Measurements from ENCODE around the gene PDK2. TPM values are rescaled to one million over a fixed set of nuclear protein-coding genes. Genes with fewer than 3 reads are reported as not detected.
"Not testable (repeated sequence)": the region's sequence is repeated elsewhere in the genome, so short reads cannot be mapped to it uniquely, and the experiment has no call there.

PDK2 gene
- total RNA-seq, 2 experiments from 2014 or later = 24.1 to 26.4 TPM

GRCh38 chr17:50052822-50053653 is 42.1 kb upstream of the PDK2 start:
- ATAC-seq (ENCODE audit: low read depth) = no peak

GRCh38 chr17:50053654-50053960 is 41.5 kb upstream of the PDK2 start:
- no peak for ATAC-seq (ENCODE audit: low read depth)

More at GRCh38 chr17:50052822-50053653, 42.1 kb upstream of the PDK2 start:
- no peak for DNase-seq
- POLR2A ChIA-PET = interaction anchor here (0.8 to 1.2 kb wide), 2 partner anchors 24 to 31 kb away, joined by 3 to 6 read pairs; no protein-coding TSS in a partner anchor
- no peak overlapping the region for H3K27ac Mint-ChIP-seq
- peaks cover 43% of the 10 kb centered on the region for H3K4me1 Mint-ChIP-seq
- no peaks in the 10 kb centered on the region for H3K36me3 Mint-ChIP-seq
- no peak overlapping the region for H3K4me3 Mint-ChIP-seq
- H3K9me3 Mint-ChIP-seq = no peaks in the 10 kb centered on the region
- peaks cover 4% of the 10 kb centered on the region for H3K27me3 Mint-ChIP-seq

GRCh38 chr17:50055055-50055425 is 40.1 kb upstream of the PDK2 start:
- no peaks in the 10 kb centered on the region for H3K9me3 Mint-ChIP-seq
- H3K4me1 Mint-ChIP-seq = peaks cover 42% of the 10 kb centered on the region
- no peak for ATAC-seq (ENCODE audit: low read depth)
- no peaks in the 10 kb centered on the region for H3K36me3 Mint-ChIP-seq
- no peaks in the 10 kb centered on the region for H3K27me3 Mint-ChIP-seq
- DNase-seq = no peak
- POLR2A ChIA-PET = interaction anchor here (2.8 kb wide), 1 partner anchor 39 kb away, joined by 14 read pairs; the partner anchor contains the start of gene PDK2
- H3K27ac Mint-ChIP-seq = no peak overlapping the region
- H3K4me3 Mint-ChIP-seq = peak overlapping the region; percentile 91

More at GRCh38 chr17:50053654-50053960, 41.5 kb upstream of the PDK2 start:
- Mint-ChIP-seq H3K27me3 (peaks cover 4% of the 10 kb centered on the region), H3K36me3 (no peaks in the 10 kb centered on the region), H3K27ac (no peak overlapping the region), H3K4me3 (no peak overlapping the region), H3K9me3 (no peaks in the 10 kb centered on the region), H3K4me1 (peaks cover 45% of the 10 kb centered on the region)
- POLR2A ChIA-PET = interaction anchor here (1.2 kb wide), 1 partner anchor 24 kb away, joined by 3 read pairs; no protein-coding TSS in a partner anchor
- no peak for DNase-seq

GRCh38 chr17:50055426-50056216 is 39.5 kb upstream of the PDK2 start, which contains the start of gene ITGA3:
Gene ITGA3, plus strand, starts transcription at chr17:50056110. Its CDS starts 330 bp downstream, at chr17:50056440.
- H3K27ac Mint-ChIP-seq = peak within 1 kb of the TSS; percentile 66
- peak within 1 kb of the TSS; percentile 91 for H3K4me3 Mint-ChIP-seq
- ATAC-seq (ENCODE audit: low read depth) = peak; percentile 49
- H3K36me3 Mint-ChIP-seq = no peaks in the 10 kb centered on the region
- peak; percentile 73 for DNase-seq
- H3K27me3 Mint-ChIP-seq = no peaks in the 10 kb centered on the region
- no peaks in the 10 kb centered on the region for H3K9me3 Mint-ChIP-seq
- peaks cover 41% of the 10 kb centered on the region for H3K4me1 Mint-ChIP-seq
- POLR2A ChIA-PET = interaction anchor here (1.3 to 2.8 kb wide), 2 partner anchors 25 to 39 kb away, joined by 4 to 14 read pairs; partner anchors contain the start of gene PDK2

GRCh38 chr17:50056217-50056960 is 38.8 kb upstream of the PDK2 start:
- H3K27me3 Mint-ChIP-seq = no peaks in the 10 kb centered on the region
- peaks cover 33% of the 10 kb centered on the region for H3K4me1 Mint-ChIP-seq
- H3K4me3 Mint-ChIP-seq = peak overlapping the region; percentile 91
- H3K9me3 Mint-ChIP-seq = no peaks in the 10 kb centered on the region
- POLR2A ChIA-PET = interaction anchor here (1.0 to 2.8 kb wide), 3 partner anchors 24 to 38 kb away, joined by 3 to 14 read pairs (median 4); partner anchors contain the start of gene PDK2
- peak overlapping the region; percentile 66 for H3K27ac Mint-ChIP-seq
- ATAC-seq (ENCODE audit: low read depth) = peak; percentile 70
- H3K36me3 Mint-ChIP-seq = no peaks in the 10 kb centered on the region
- DNase-seq = peak; percentile 76

DNA sequence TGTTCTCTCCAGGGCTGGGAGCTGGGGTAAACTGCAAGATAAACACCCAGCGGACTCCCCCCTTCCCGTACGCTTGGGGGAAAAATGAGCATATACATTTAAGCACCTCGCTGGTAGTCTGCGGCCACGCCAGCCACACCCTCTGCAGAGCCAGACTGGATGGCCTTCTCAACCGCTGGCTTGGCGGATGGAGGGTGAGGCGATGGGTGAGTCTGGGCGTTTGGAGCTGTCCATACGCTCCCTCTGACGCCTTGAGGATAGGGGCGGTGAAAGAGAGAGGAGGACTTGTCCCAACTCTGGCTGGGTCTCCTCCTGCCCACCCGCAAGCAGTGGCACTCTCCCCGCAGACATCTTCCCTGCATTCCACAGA is 38.2 kb upstream of the PDK2 start:
- peaks cover 28% of the 10 kb centered on the region for H3K4me1 Mint-ChIP-seq
- peak overlapping the region; percentile 91 for H3K4me3 Mint-ChIP-seq
- no peaks in the 10 kb centered on the region for H3K36me3 Mint-ChIP-seq
- no peaks in the 10 kb centered on the region for H3K27me3 Mint-ChIP-seq
- DNase-seq = no peak
- H3K9me3 Mint-ChIP-seq = no peaks in the 10 kb centered on the region
- no peak for ATAC-seq (ENCODE audit: low read depth)
- H3K27ac Mint-ChIP-seq = no peak overlapping the region
- POLR2A ChIA-PET = interaction anchor here (1.0 to 2.8 kb wide), 3 partner anchors 24 to 37 kb away, joined by 3 to 14 read pairs (median 4); partner anchors contain the start of gene PDK2

DNA sequence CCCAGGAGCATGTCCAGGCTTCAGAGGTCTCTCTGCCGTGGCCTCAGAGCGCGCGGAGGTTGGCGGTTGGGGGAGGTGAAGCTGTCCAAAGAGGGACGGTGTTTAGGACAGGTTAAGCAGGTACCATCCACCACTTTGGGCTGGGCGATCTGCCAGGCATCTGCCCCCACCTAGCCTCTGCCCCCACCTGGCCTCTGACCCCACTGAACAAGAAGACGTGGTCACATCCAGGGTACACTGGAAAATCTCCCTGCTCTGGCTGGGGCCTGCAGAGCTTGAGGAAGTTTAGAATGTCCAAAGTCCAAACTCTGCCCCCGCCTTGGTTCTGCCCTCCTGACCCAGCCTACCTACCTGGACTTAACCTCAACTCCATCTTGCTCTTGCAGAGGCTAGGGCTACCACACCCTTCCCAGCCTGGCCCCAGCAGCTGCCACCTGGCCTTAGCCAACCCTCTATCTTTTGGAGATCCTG is 37.6 kb upstream of the PDK2 start:
- POLR2A ChIA-PET = no interaction called here
- Mint-ChIP-seq H3K4me1 (peaks cover 25% of the 10 kb centered on the region), H3K27ac (peak overlapping the region; percentile 26), H3K36me3 (no peaks in the 10 kb centered on the region), H3K27me3 (no peaks in the 10 kb centered on the region), H3K9me3 (no peaks in the 10 kb centered on the region), H3K4me3 (peak overlapping the region; percentile 91)
- DNase-seq (no peak), ATAC-seq (ENCODE audit: low read depth) (no peak)

DNA sequence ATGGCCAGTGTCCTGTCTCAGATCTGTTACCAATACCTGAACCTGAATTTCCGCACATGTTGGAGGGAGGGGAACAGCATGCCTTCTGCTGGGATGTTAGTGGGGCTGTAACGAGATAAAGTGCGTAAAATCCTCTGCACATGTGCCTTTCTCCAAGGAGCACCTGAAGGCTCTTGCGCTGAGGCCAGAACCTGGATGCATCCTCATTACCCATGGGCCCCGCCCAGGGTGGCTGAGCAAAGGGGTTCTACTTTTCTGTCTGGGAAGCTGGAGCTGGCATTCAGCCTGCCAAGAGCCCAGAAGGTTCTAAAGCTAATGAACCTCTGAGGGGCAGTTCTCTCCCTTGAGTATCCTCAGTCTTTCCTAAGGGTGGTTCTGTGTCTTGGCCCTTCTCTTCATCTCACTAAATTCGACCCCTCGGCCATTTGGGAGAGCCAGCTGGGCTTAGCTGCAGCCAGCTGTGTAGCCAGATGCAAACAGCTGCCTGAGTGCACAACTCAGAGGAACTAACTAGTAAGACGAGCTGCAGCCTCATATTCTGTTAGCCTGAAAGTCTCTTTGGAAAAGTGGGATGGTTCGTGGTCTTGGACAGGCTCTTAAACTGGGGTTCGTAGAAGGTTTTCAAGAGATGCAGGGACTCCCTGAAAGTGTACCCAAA is 36.7 kb upstream of the PDK2 start:
- H3K27me3 Mint-ChIP-seq = no peaks in the 10 kb centered on the region
- ATAC-seq (ENCODE audit: low read depth) = no peak
- DNase-seq = no peak
- H3K36me3 Mint-ChIP-seq = no peaks in the 10 kb centered on the region
- no peak overlapping the region for H3K4me3 Mint-ChIP-seq
- peak overlapping the region; percentile 15 for H3K27ac Mint-ChIP-seq
- no peaks in the 10 kb centered on the region for H3K9me3 Mint-ChIP-seq
- peaks cover 23% of the 10 kb centered on the region for H3K4me1 Mint-ChIP-seq
- POLR2A ChIA-PET = interaction anchor here (1.0 kb wide), 1 partner anchor 29 kb away, joined by 4 read pairs; no protein-coding TSS in a partner anchor

GRCh38 chr17:50059256-50059655 is 35.9 kb upstream of the PDK2 start:
- ATAC-seq (ENCODE audit: low read depth) = no peak
- Mint-ChIP-seq H3K27ac (no peak overlapping the region), H3K4me1 (peaks cover 23% of the 10 kb centered on the region), H3K4me3 (no peak overlapping the region), H3K27me3 (no peaks in the 10 kb centered on the region), H3K36me3 (no peaks in the 10 kb centered on the region), H3K9me3 (no peaks in the 10 kb centered on the region)
- POLR2A ChIA-PET = no interaction called here
- DNase-seq = no peak

- Mint-ChIP-seq H3K9me3 (no peaks in the 10 kb centered on the region), H3K4me1 (peaks cover 23% of the 10 kb centered on the region), H3K27me3 (no peaks in the 10 kb centered on the region), H3K4me3 (no peak overlapping the region), H3K36me3 (no peaks in the 10 kb centered on the region), H3K27ac (no peak overlapping the region)
- POLR2A ChIA-PET = no interaction called here
- ATAC-seq (ENCODE audit: low read depth) (no peak), DNase-seq (no peak)
These were observed 35.3 kb upstream of the PDK2 start for GRCh38 chr17:50059759-50060273.

DNA sequence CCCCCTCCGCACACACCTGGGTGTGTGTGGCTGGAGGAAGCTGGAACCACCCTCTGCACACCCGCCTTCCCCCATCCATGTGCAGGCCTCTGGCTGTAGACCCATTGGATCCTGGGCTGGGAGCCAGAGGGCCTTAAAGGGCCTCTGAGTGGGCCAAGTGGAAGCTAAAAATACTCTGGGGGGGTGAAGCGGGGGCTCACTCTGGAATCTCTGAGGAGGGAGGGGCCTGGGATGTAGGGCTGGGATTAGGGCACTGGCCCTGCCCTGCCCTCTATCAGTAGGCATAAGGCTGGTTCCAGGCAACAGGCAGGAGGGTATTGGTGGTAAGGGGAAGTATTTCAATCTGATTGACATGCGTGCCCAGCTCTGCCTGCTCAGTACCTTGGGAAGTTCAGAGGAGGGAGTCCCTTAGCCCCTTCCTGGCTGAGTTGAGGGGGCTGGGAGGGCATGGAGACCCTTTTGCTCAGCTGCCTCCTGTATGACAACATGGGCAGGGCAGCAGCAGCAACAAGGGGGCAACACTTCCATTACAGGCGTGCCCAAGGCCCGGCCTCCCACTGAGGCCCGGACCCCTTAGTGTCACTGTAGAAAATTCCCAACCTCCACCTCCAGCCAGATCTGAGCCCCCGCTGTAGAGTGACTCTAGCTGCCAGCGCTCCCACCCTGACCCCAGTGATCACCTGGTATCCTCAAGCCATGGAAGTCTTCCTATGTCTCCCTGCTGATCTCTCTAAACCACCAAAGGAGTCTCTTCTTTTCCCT is 34.0 kb upstream of the PDK2 start:
- no peak overlapping the region for H3K27ac Mint-ChIP-seq

GRCh38 chr17:50061713-50062045 is 33.5 kb upstream of the PDK2 start:
- H3K27me3 Mint-ChIP-seq = not testable (repeated sequence)

More for the DNA sequence above, 34.0 kb upstream of the PDK2 start:
- H3K4me3 Mint-ChIP-seq = no peak overlapping the region
- H3K36me3 Mint-ChIP-seq = no peaks in the 10 kb centered on the region
- no peak for ATAC-seq (ENCODE audit: low read depth)
- H3K4me1 Mint-ChIP-seq = peaks cover 16% of the 10 kb centered on the region
- no peak for DNase-seq
- H3K9me3 Mint-ChIP-seq = no peaks in the 10 kb centered on the region
- POLR2A ChIA-PET = interaction anchor here (0.6 kb wide), 1 partner anchor 185 kb away, joined by 6 read pairs; no protein-coding TSS in a partner anchor
- H3K27me3 Mint-ChIP-seq = no peaks in the 10 kb centered on the region

More at GRCh38 chr17:50061713-50062045, 33.5 kb upstream of the PDK2 start:
- peaks cover 13% of the 10 kb centered on the region for H3K4me1 Mint-ChIP-seq
- H3K9me3 Mint-ChIP-seq; H3K4me3 Mint-ChIP-seq; DNase-seq; ATAC-seq (ENCODE audit: low read depth); H3K36me3 Mint-ChIP-seq; POLR2A ChIA-PET; H3K27ac Mint-ChIP-seq: not testable (repeated sequence)
